Measurements from ENCODE around the gene GPR180.

GPR180 gene

DNA sequence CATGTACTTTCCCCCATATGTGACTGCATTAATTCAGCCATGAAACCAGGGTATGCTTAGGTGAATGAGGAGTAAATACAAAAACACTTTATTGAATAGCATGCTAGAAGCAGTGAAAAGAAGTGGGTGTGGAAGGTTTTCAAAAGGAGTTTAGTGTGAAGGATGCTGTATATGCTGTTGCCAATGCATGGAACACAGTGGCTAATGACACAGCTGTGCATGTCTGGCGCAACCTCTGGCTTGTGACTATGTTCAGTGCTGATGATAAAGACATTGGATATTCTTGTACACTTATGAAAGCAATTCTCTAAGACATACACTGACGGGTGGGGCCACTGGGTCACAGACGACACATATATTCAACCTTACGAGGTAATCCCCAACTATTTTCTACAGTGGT, 55.5 kb downstream of the GPR180 start:
- DNase-seq, result no peak

- DNase-seq, result no peak
These were observed 57.4 kb downstream of the GPR180 start for GRCh38 chr13:94658926-94659597.

- no peak for DNase-seq
These were observed 57.9 kb downstream of the GPR180 start for GRCh38 chr13:94659598-94659946.

- DNase-seq, result no peak
These were observed 59.2 kb downstream of the GPR180 start for GRCh38 chr13:94660695-94661326.

- DNase-seq, result no peak
These were observed 59.7 kb downstream of the GPR180 start for GRCh38 chr13:94661406-94661805.

DNA sequence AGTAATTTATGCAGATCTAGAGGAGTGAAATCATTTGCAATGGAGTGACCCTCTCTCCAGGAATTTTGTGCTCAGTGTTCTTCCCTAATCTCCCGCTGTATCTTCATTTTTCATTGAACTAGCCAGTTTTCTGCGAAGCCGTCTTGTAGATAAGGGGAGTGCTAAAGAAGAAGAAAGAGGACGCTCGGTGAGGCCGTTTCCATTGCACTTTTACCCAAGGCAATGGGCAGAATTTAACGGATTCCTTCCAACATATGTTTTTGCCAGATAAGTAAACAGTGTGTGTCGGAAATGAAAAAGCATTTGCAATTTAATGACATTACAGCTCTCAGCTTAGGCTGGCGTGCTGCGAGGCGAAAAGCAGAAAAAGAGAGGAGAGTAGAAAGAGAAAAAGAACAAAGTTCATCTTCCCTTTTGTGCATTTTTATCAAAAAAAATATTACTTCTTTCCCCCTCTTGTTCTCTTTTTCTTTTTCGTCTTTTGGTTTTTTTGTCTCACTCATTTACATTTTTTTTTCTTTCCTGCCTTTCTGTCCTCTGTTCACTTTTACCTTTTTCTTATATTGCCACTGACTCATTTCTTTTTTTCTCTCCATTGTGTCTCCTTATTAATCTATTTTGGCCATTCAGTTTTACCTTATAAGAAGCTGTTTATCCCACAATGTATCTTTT, 60.8 kb downstream of the GPR180 start:
- DNase-seq, result no peak

- DNase-seq, result no peak
These were observed 63.2 kb downstream of the GPR180 start for GRCh38 chr13:94664889-94665288.

- DNase-seq, result no peak
These were observed 64.4 kb downstream of the GPR180 start for GRCh38 chr13:94666065-94666464.

GRCh38 chr13:94667190-94667589, 65.5 kb downstream of the GPR180 start:
- no peak for DNase-seq

- no peak for DNase-seq
These were observed 70.7 kb downstream of the GPR180 start for GRCh38 chr13:94672400-94672799.

GRCh38 chr13:94673851-94674250, 72.2 kb downstream of the GPR180 start:
- DNase-seq, result no peak

GRCh38 chr13:94674609-94675348, 73.1 kb downstream of the GPR180 start:
- peak; percentile 16 for DNase-seq

DNA sequence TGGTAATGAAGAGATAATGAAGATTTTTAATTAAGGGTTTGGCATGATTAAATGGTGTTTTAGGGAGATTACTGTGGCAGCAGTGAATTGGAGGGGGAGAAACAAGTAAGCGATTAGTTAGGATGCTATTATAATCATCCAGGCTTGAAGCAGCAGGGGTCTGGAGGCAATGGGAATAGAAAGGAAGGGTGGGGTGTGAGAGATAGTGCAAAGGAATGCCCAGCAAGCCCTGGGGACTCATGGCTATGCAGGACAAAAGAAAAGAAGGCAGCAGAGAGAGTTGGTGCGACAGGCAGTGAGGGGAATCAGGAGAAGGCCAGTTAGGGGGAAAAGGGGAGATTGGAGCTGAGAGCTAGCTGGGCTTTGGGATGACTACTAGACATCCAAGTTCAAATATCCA, 76.1 kb downstream of the GPR180 start:
- no peak for DNase-seq

- no peak for DNase-seq
These were observed 77.2 kb downstream of the GPR180 start for GRCh38 chr13:94678845-94679244.

- DNase-seq, result no peak
These were observed 78.0 kb downstream of the GPR180 start for GRCh38 chr13:94679614-94680013.

DNA sequence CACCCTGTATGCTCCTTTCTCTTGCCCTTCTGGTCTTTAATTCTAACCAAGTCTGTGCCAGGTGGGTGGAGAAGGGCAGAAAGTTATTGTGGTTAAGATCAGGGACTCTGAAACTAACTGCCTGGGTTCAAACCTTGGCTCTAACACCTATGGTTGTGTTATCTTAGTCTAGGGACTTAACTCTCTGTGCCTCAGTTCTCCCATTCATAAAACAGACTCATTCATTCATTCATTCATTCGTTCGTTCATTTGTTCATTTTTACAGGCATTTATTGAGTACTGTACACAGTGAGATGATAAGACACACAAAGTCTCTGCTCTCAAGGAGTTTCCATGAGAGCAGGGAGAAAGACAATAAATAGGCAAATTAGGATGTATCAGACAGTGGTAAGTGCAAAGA, 80.6 kb downstream of the GPR180 start:
- no peak for DNase-seq

DNA sequence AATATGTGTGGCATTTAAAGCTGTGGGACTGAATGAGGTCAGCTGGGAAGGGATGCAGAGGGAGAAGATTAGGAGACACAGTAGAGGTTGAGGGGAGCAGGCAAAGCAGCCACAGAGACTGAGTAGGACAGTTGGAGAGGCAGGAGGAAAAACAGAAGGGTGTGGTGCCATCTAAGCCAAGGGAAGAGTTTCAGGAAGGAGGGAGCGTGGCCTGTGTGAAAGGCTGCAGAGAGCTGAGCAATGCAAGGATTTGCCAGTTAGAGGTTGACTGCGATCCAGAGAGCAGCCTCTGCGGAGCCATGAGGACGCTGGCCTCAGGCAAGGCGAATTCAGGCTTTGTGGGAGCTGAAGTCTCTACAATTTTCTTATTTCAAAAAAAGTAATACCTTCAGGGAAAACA, 81.8 kb downstream of the GPR180 start:
- no peak for DNase-seq

All from DMS79 treated with DMSO at 0.1 percent for 48 hours (cell line).